K562 (cell line): ENCODE results near the gene ZSWIM4. TPM values are rescaled to one million over a fixed set of nuclear protein-coding genes. Genes with fewer than 3 reads are reported as not detected.

Experiments
- ATAC-seq: fragments of 200-7000 bp; cut with Tn5 transposase; 3 replicates; pipeline ENCODE4 v1.9.1; 2020; ENCODE audit warnings: moderate library complexity
- BruUV-seq: library from RNA; stranded (reverse); fragments of 400-500 nt; replicated peaks from 2 replicates; lab custom pipeline; 2021; lab: Mats Ljungman, UMichigan
- CTCF ChIA-PET: fragments of 300-600 bp; formaldehyde crosslinking; extraction: SDS; loops from one replicate; lab custom pipeline; 2021; ENCODE audit warnings: low intra/inter-chr PET ratio; lab: Yijun Ruan, JAX
- POLR2A ChIA-PET: fragments of 300-600, 350-650 bp; sonication (Branson Sonifier 250); formaldehyde crosslinking; extraction: SDS; loops from one replicate; lab custom pipeline; 2021; ENCODE audit warnings: antibody characterized with exemption, inconsistent platforms; lab: Yijun Ruan, JAX
- DNase-seq, 4 experiments: peaks; one replicate each; pipeline versions ENCODE4 v3.0.0 to v3.0.0-alpha.2; 2011 to 2018; ENCODE audit warnings: low spot score in 3 of 4, mixed read lengths in 3 of 4; ENCODE audit errors: extremely low read depth in 1 of 4
- FAIRE-seq: peaks from 2 replicates; lab custom pipeline; 2011; peaks lifted over from hg19 to GRCh38; lab: Jason Lieb, UNC
- H2AFZ ChIP-seq: 2 replicates; pipeline ENCODE4 v1.6.0; 2011; ENCODE audit warnings: low read depth, low read length, control low read depth, inconsistent platforms
- H3K27ac ChIP-seq: fragments of 200-600 bp; 3 replicates; pipeline ENCODE4 v1.8.0; 2011; ENCODE audit warnings: low read depth, mild to moderate bottlenecking, control low read depth, inconsistent platforms, low read length, moderate library complexity, mixed read lengths; ENCODE audit errors: extremely low read depth
- H3K27me3 ChIP-seq, 2 experiments: fragments of 300-600 bp in 1 of 2; 2 replicates in 1 of 2; 3 replicates in 1 of 2; pipeline versions ENCODE4 v1.6.0 to v1.8.0; 2011; ENCODE audit warnings: inconsistent platforms in 2 of 2, low read length in 2 of 2, mild to moderate bottlenecking in 1 of 2, mixed read lengths in 1 of 2, moderate library complexity in 1 of 2; ENCODE audit not compliant: control insufficient read depth in 2 of 2, insufficient read depth in 2 of 2
- H3K36me3 ChIP-seq: fragments of 300-600 bp; 3 replicates; pipeline ENCODE4 v1.8.0; 2011; ENCODE audit warnings: mild to moderate bottlenecking, low read length, inconsistent platforms; ENCODE audit not compliant: control insufficient read depth, insufficient read depth
- H3K4me1 ChIP-seq, 2 experiments: fragments of 200-600 bp in 1 of 2; replicated peaks in 1 of 2; 2 replicates in 1 of 2; 3 replicates in 1 of 2; pipeline versions ENCODE4 v1.5.1 to v1.8.0; 2011; ENCODE audit warnings: inconsistent platforms in 2 of 2, low read length in 2 of 2, mild to moderate bottlenecking in 1 of 2, mixed read lengths in 1 of 2, moderate library complexity in 1 of 2; ENCODE audit not compliant: control insufficient read depth in 2 of 2, insufficient read depth in 2 of 2
- H3K4me2 ChIP-seq: 2 replicates; pipeline ENCODE4 v1.6.1; 2011; ENCODE audit warnings: low read length, control low read depth, inconsistent platforms, mixed read lengths; ENCODE audit not compliant: insufficient read depth
- H3K4me3 ChIP-seq: fragments of 200-600 bp; sonication (generic), shearing (Covaris generic); 2 replicates; pipeline ENCODE4 v1.5.1; 2016; ENCODE audit warnings: control low read depth, inconsistent platforms
- H3K79me2 ChIP-seq: fragments of 200-600 bp; 3 replicates; pipeline ENCODE4 v1.8.0; 2011; ENCODE audit warnings: low read length, inconsistent platforms; ENCODE audit not compliant: control insufficient read depth, insufficient read depth
- H3K9ac ChIP-seq, 2 experiments: 2 replicates each; pipeline versions ENCODE4 v1.6.0 to v1.6.1; 2011; ENCODE audit warnings: low read depth in 2 of 2, low read length in 2 of 2, control low read depth in 1 of 2, inconsistent platforms in 1 of 2, mild to moderate bottlenecking in 1 of 2, mixed read lengths in 1 of 2; ENCODE audit not compliant: insufficient read depth in 1 of 2
- H3K9me1 ChIP-seq: one replicate; pipeline ENCODE4 v1.6.0; 2011; ENCODE audit warnings: inconsistent platforms, mild to moderate bottlenecking, low read length, moderate library complexity; ENCODE audit not compliant: control insufficient read depth, insufficient read depth
- H3K9me3 ChIP-seq: replicated peaks from 2 replicates; pipeline ENCODE4 v1.5.1; 2011; ENCODE audit warnings: low read depth, low read length, inconsistent platforms; ENCODE audit not compliant: control insufficient read depth, insufficient read depth
- H4K20me1 ChIP-seq: replicated peaks from 2 replicates; pipeline ENCODE4 v1.6.1; 2011; ENCODE audit warnings: low read length, inconsistent platforms, mixed read lengths; ENCODE audit not compliant: control insufficient read depth, insufficient read depth
- BACH1 ChIP-seq: fragments of 200-800 bp; sonication (Bioruptor generic); IDR thresholded peaks from 2 replicates; pipeline ENCODE4 v1.6.1; 2016; ENCODE audit warnings: missing genetic modification characterization, missing compliant biosample characterization
- BHLHE40 ChIP-seq: IDR thresholded peaks from 2 replicates; pipeline ENCODE4 v1.6.1; 2011; ENCODE audit warnings: low read length, improper control_type of control experiment
- FOXJ2 ChIP-seq: fragments of 200-800 bp; sonication (Bioruptor generic); IDR thresholded peaks from 2 replicates; pipeline ENCODE4 v1.6.1; 2016; ENCODE audit warnings: missing genetic modification characterization, missing compliant biosample characterization
- HES1 ChIP-seq: fragments of 450-650 bp; IDR thresholded peaks from 2 replicates; pipeline ENCODE4 v1.6.1; 2016; ENCODE audit warnings: low read depth, mild to moderate bottlenecking, moderate library complexity
- HNRNPH1 ChIP-seq: fragments of 200-400 bp; formaldehyde crosslinking; optimal IDR thresholded peaks from 2 replicates; pipeline ENCODE3; 2017; ENCODE audit warnings: low read depth, mild to moderate bottlenecking, low read length, moderate library complexity
- JUN ChIP-seq, 2 experiments: sonication (generic) in 1 of 2; formaldehyde crosslinking in 1 of 2; IDR thresholded peaks; 2 replicates each; pipeline versions ENCODE4 v1.6.1 to v1.8.0; 2012 to 2022; ENCODE audit warnings: borderline replicate concordance in 2 of 2, mild to moderate bottlenecking in 2 of 2, improper control_type of control experiment in 1 of 2, low read depth in 1 of 2, low read length in 1 of 2, missing genetic modification reagents in 1 of 2
- NEUROD1 ChIP-seq: fragments of 150-350 bp; IDR thresholded peaks from 2 replicates; pipeline ENCODE4 v1.6.1; 2014; ENCODE audit warnings: borderline replicate concordance, low read length, low read depth; ENCODE audit not compliant: partially characterized antibody
- NONO ChIP-seq, 2 experiments: fragments of 200-400 bp in 1 of 2; fragments of 450-650 bp in 1 of 2; formaldehyde crosslinking in 1 of 2; IDR thresholded peaks; 2 replicates each; pipeline ENCODE4 v1.6.1; 2017; ENCODE audit warnings: low read depth in 2 of 2, mild to moderate bottlenecking in 2 of 2, moderate library complexity in 2 of 2, low read length in 1 of 2
- NR2C1 ChIP-seq, 2 experiments: fragments of 450-650 bp; IDR thresholded peaks; 2 replicates each; pipeline ENCODE4 v1.6.1; 2017; ENCODE audit warnings: mild to moderate bottlenecking in 2 of 2, antibody characterized with exemption in 1 of 2, inconsistent platforms in 1 of 2, missing compliant biosample characterization in 1 of 2, missing genetic modification characterization in 1 of 2
- PRPF4 ChIP-seq: fragments of 200-400 bp; formaldehyde crosslinking; IDR thresholded peaks from one replicate; pipeline ENCODE4 v1.6.1; 2017; ENCODE audit warnings: low read length, low read depth, mild to moderate bottlenecking; ENCODE audit not compliant: insufficient read depth, poor library complexity, severe bottlenecking
- WGBS: fragments of 100-300 bp; shearing (Covaris generic); methylation state at CpG from one replicate; pipeline ENCODE4 v1.1.6; 2016; ENCODE audit warnings: low coverage, mixed read lengths; ENCODE audit not compliant: insufficient coverage; ENCODE audit errors: missing lambda C conversion rate; 5-methylcytosine and 5-hydroxymethylcytosine counted together
- in situ Hi-C: fragments of 300-500 bp; cut with MboI; formaldehyde crosslinking; loops from 4 replicates; pipeline ENCODE4 v1.15.0; 2018; ENCODE audit warnings: inconsistent platforms, mixed read lengths
- intact Hi-C: fragments of 100-400 bp; cut with micrococcal nuclease; formaldehyde crosslinking; loops from 2 replicates; pipeline ENCODE4 v1.14.2; 2022
- polyA plus RNA-seq, 8 experiments: library from polyadenylated mRNA; depleted of rRNA in 4 of 8; stranded (reverse) in 5 of 8; unstranded in 3 of 8; fragments of >200 nt; fragmentation: Nextera tagmentation in 2 of 8; fragmentation: Illumina TruSeq in 1 of 8; extraction: Ambion mirVana in 2 of 8; extraction: Trizol in 1 of 8; gene quantifications; 2 replicates each; pipeline versions ENCODE4 v1.2.1 to v1.2.3, GENCODE V29; 2011 to 2014; ENCODE audit warnings: inconsistent platforms in 1 of 8, missing spikeins in 1 of 8
- total RNA-seq, 7 experiments: library from RNA; depleted of rRNA in 6 of 7; stranded (reverse); fragments of >200 nt in 6 of 7; fragmentation: Illumina TruSeq in 2 of 7; extraction: Trizol in 2 of 7; gene quantifications; 2 replicates each; pipeline versions ENCODE4 v1.2.1 to v1.2.3, GENCODE V29; 2011 to 2021; ENCODE audit warnings: low replicate concordance in 1 of 7
- TF ChIP-seq, protein P1 (sequence below): fragments of 450-650 bp; IDR thresholded peaks from 2 replicates; pipeline ENCODE4 v1.6.1; 2018; ENCODE audit not compliant: partially characterized antibody

Gene ZSWIM4
- total and polyA plus RNA-seq, 9 of the 15 experiments (the other 6 are each of a cell fraction or from before 2014, with no cell fraction given), result 0.25 to 3.7 (median 0.79) TPM; not detected in 2

DNA sequence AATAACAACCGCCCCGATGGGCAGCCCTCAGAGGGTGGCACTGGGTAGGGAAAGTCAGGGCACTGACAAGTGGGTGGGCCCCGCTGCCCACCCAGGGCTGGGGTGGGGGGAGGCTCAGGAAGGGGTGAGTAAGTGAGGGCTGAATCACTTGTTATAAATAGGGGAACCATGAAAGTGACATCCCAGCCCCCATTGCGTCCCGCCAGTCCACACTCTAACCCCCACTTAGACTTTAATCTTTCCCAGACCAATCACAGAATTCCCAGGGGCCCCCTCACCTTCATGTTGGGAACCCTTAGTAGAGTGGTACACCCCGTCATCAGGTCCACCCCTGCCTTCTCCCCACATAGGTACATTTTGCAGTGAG lies 44.7 kb downstream of the ZSWIM4 start:
- peaks cover 23% of the 10 kb centered on the region; the same call in 2 of the 3 replicates for H3K36me3 ChIP-seq
- H3K9ac ChIP-seq, result peak overlapping the region; percentile 91 to 98
- H3K4me1 ChIP-seq, result peaks cover 37 to 87% of the 10 kb centered on the region in 2 experiments
- in situ Hi-C loops, result loop anchor here (10.0 kb wide), 1 partner anchor 565 kb away; no protein-coding TSS in a partner anchor
- no TSS peak for BruUV-seq
- no peaks in the 10 kb centered on the region for H3K9me3 ChIP-seq
- H3K27ac ChIP-seq, result peak overlapping the region; percentile 97
- no peak overlapping the region for H2AFZ ChIP-seq
- WGBS, result 2% methylated on average over 6 of the region's 6 CpGs
- 0 out of 2 replicates have a peak, but pooled peaks cover 3% of the 10 kb centered on the region for H4K20me1 ChIP-seq
- ChIA-PET POLR2A (interaction anchor here (0.6 to 1.5 kb wide), 9 partner anchors 8 to 202 kb away, joined by 3 to 5 read pairs (median 3); a partner anchor contains a TSS), CTCF (no interaction called here)
- DNase-seq (no peak), FAIRE-seq (no peak), ATAC-seq (no peak)
- peak overlapping the region; percentile 72 for H3K4me3 ChIP-seq
- H3K4me2 ChIP-seq, result peak overlapping the region; percentile 92
- intact Hi-C loops, result no loop called here
- H3K9me1 ChIP-seq, result no peaks in the 10 kb centered on the region
- no peaks in the 10 kb centered on the region for H3K27me3 ChIP-seq
- peaks cover 70% of the 10 kb centered on the region for H3K79me2 ChIP-seq
- TF ChIP-seq FOXJ2 (no peak), NONO (IDR thresholded peaks at IDR 0.05; ENCODE audit: low read depth in 2 of 2, low read length in 1 of 2) (0 out of 4 replicates have a peak, but pooled peaks of 1 of the 2 experiments have one; percentile 36), BHLHE40 (no peak), HES1 (no peak), BACH1 (no peak), HNRNPH1 (no peak), JUN (IDR thresholded peaks at IDR 0.05; ENCODE audit: borderline replicate concordance, low read depth, low read length) (no peak), JUN (CRISPR knock-in tag; IDR thresholded peaks at IDR 0.05; ENCODE audit: borderline replicate concordance) (no peak), PRPF4 (peak; percentile 26), NEUROD1 (no peak), NR2C1 (IDR thresholded peaks at IDR 0.05) (no peak), NR2C1 (tag; IDR thresholded peaks at IDR 0.05) (0 out of 2 replicates have a peak, but pooled peaks have one; percentile 17)
- TF ChIP-seq, protein P1, sequence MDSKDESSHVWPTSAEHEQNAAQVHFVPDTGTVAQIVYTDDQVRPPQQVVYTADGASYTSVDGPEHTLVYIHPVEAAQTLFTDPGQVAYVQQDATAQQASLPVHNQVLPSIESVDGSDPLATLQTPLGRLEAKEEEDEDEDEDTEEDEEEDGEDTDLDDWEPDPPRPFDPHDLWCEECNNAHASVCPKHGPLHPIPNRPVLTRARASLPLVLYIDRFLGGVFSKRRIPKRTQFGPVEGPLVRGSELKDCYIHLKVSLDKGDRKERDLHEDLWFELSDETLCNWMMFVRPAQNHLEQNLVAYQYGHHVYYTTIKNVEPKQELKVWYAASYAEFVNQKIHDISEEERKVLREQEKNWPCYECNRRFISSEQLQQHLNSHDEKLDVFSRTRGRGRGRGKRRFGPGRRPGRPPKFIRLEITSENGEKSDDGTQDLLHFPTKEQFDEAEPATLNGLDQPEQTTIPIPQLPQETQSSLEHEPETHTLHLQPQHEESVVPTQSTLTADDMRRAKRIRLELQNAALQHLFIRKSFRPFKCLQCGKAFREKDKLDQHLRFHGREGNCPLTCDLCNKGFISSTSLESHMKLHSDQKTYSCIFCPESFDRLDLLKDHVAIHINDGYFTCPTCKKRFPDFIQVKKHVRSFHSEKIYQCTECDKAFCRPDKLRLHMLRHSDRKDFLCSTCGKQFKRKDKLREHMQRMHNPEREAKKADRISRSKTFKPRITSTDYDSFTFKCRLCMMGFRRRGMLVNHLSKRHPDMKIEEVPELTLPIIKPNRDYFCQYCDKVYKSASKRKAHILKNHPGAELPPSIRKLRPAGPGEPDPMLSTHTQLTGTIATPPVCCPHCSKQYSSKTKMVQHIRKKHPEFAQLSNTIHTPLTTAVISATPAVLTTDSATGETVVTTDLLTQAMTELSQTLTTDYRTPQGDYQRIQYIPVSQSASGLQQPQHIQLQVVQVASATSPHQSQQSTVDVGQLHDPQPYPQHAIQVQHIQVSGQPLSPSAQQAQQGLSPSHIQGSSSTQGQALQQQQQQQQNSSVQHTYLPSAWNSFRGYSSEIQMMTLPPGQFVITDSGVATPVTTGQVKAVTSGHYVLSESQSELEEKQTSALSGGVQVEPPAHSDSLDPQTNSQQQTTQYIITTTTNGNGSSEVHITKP, result peak; percentile 73
